GM10266 (cell line): Measurements from ENCODE around the gene SHANK2.

Source experiments
- DNase-seq: peaks from one replicate; pipeline ENCODE4 v3.0.0; 2012; ENCODE audit errors: extremely low spot score
- TF ChIP-seq, protein P1 (sequence below): IDR thresholded peaks from 2 replicates; pipeline ENCODE4 v1.5.1; 2012; ENCODE audit warnings: mild to moderate bottlenecking, low read depth; ENCODE audit not compliant: control insufficient read depth, insufficient read depth; ENCODE audit errors: missing control alignments

Gene SHANK2

GRCh38 chr11:71252269-71252769 is at the start of gene SHANK2:
Gene SHANK2 (minus strand): TSS chr11:71252577. CDS start chr11:71147326, 105,251 bp downstream.
- DNase-seq: no peak
- TF ChIP-seq, protein P1, sequence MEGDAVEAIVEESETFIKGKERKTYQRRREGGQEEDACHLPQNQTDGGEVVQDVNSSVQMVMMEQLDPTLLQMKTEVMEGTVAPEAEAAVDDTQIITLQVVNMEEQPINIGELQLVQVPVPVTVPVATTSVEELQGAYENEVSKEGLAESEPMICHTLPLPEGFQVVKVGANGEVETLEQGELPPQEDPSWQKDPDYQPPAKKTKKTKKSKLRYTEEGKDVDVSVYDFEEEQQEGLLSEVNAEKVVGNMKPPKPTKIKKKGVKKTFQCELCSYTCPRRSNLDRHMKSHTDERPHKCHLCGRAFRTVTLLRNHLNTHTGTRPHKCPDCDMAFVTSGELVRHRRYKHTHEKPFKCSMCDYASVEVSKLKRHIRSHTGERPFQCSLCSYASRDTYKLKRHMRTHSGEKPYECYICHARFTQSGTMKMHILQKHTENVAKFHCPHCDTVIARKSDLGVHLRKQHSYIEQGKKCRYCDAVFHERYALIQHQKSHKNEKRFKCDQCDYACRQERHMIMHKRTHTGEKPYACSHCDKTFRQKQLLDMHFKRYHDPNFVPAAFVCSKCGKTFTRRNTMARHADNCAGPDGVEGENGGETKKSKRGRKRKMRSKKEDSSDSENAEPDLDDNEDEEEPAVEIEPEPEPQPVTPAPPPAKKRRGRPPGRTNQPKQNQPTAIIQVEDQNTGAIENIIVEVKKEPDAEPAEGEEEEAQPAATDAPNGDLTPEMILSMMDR: no peak

- TF ChIP-seq, protein P1: no peak
- DNase-seq: no peak
These were observed 49.6 kb upstream of the SHANK2 start for GRCh38 chr11:71301858-71302533.

DNA sequence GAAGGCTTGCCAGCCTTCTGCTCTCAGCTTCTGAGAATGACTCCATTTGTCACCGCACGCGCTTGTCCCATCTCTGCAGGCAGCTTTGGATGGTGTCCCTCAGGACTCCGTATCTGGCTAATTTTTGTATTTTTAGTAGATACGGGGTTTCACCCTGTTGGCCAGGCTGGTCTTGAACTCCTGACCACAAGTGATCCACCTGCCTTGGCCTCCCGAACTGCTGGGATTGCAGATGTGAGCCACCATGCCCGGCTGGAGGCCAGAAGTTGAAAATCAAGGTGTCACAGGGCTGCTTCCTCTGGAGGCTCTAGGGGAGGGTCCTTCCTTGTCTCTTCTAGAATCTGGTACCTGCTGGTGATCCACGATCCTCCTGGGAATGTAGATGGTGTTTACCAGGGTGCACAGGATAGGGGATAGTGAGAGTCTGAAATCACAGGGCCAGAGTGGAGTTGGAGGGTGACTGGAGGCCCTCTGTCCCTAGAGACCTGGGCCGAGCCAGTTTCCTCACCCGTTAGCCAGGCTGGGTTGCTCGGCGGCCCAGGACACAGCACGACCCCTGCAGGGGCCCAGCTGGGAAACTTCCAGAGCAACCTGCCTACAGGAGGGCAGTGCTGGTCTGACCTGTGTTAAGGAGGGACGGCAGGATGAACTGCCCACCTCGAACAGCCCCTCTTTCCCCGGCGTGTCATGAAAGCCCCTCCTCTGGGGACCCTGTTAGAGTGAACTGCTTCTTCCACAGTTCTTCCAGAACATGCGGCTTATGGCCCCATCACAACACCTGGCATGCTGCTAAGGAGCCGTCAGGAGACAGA is 48.9 kb upstream of the SHANK2 start:
- TF ChIP-seq, protein P1: no peak
- DNase-seq: no peak

DNA sequence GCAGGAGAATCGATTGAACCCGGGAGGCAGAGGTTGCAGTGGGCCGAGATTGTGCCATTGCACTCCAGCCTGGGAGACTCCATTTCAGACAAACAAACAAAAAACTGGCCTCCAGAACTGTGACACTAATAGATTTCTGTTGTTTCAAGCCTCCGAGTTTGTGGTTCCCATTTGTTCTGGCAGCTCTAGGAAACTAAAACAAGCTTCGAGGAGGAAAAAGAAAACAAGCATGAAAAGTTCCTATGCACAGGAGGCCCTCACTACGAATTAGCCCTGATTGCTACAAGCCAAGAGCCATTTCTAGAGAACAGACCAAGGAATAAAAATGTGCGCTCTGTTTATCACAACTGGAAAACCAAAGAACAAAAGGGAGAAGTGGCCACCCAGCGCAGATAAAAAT is 47.8 kb upstream of the SHANK2 start:
- TF ChIP-seq, protein P1: no peak
- no peak for DNase-seq

- DNase-seq: no peak
- TF ChIP-seq, protein P1: no peak
These were observed 46.4 kb upstream of the SHANK2 start for GRCh38 chr11:71298761-71299181.

- DNase-seq: no peak
- TF ChIP-seq, protein P1: no peak
These were observed 45.7 kb upstream of the SHANK2 start for GRCh38 chr11:71298016-71298550.
